GM18511 (cell line): ENCODE results near the gene AFG3L2.

Experiments used
- ATAC-seq: cut with Tn5 transposase; IDR thresholded peaks from one replicate; pipeline ENCODE4 v1.9.1; 2021; ENCODE audit warnings: mild to moderate bottlenecking, moderate library complexity; ENCODE audit not compliant: unreplicated experiment

Gene AFG3L2

GRCh38 chr18:12327510-12328178, 49.4 kb downstream of the AFG3L2 start:
- peak; percentile 66 for ATAC-seq

- no peak for ATAC-seq
Measured at GRCh38 chr18:12326711-12327460, 50.1 kb downstream of the AFG3L2 start.

GRCh38 chr18:12325726-12326245, 51.2 kb downstream of the AFG3L2 start:
- ATAC-seq: no peak

GRCh38 chr18:12324991-12325725, 51.9 kb downstream of the AFG3L2 start:
- no peak for ATAC-seq

- peak; percentile 92 for ATAC-seq
Measured at GRCh38 chr18:12321333-12321732, 55.7 kb downstream of the AFG3L2 start.

GRCh38 chr18:12318857-12319256, 58.2 kb downstream of the AFG3L2 start:
- ATAC-seq: no peak

GRCh38 chr18:12318334-12318697, 58.7 kb downstream of the AFG3L2 start:
- ATAC-seq: no peak

- ATAC-seq: no peak
Measured at GRCh38 chr18:12317664-12318333, 59.2 kb downstream of the AFG3L2 start.

GRCh38 chr18:12315911-12316310, 61.1 kb downstream of the AFG3L2 start:
- no peak for ATAC-seq

GRCh38 chr18:12315490-12315889, 61.5 kb downstream of the AFG3L2 start:
- ATAC-seq: no peak

GRCh38 chr18:12314591-12315305, 62.3 kb downstream of the AFG3L2 start:
- ATAC-seq: no peak

GRCh38 chr18:12313530-12314245, 63.3 kb downstream of the AFG3L2 start:
- no peak for ATAC-seq

- no peak for ATAC-seq
Measured at GRCh38 chr18:12312976-12313375, 64.1 kb downstream of the AFG3L2 start.

- ATAC-seq: no peak
Measured at GRCh38 chr18:12310762-12311161, 66.3 kb downstream of the AFG3L2 start.

- ATAC-seq: no peak
Measured at GRCh38 chr18:12309683-12310198, 67.3 kb downstream of the AFG3L2 start.

GRCh38 chr18:12308386-12309100, 68.5 kb downstream of the AFG3L2 start:
- peak; percentile 67 for ATAC-seq

- ATAC-seq: peak; percentile 64
Measured at GRCh38 chr18:12307701-12308385, 69.2 kb downstream of the AFG3L2 start, which contains the start of gene TUBB6. Gene TUBB6, plus strand, starts transcription at chr18:12308241. Its CDS starts 52 bp downstream, at chr18:12308293.
